HepG2 (cell line): ENCODE data around the gene SELENOW. TPM values are rescaled to one million over a fixed set of nuclear protein-coding genes. Genes with fewer than 3 reads are reported as not detected.

ENCODE experiments used
- ATAC-seq: fragments of 200-7000 bp; cut with Tn5 transposase; 3 replicates; pipeline ENCODE4 v1.9.1; 2020; ENCODE audit warnings: mild to moderate bottlenecking, moderate library complexity
- BruUV-seq: library from RNA; stranded (reverse); fragments of 400-500 nt; replicated peaks from 2 replicates; lab custom pipeline; 2021; lab: Mats Ljungman, UMichigan
- CTCF ChIA-PET: fragments of 300-600 bp; formaldehyde crosslinking; extraction: SDS; loops from one replicate; lab custom pipeline; 2021; ENCODE audit warnings: low total read pairs, inconsistent platforms, low intra/inter-chr PET ratio; lab: Yijun Ruan, JAX
- POLR2A ChIA-PET: fragments of 350-600 bp; sonication (Branson Sonifier 250); formaldehyde crosslinking; loops from one replicate; lab custom pipeline; 2020; ENCODE audit warnings: antibody characterized with exemption, inconsistent platforms; lab: Yijun Ruan, JAX
- DNase-seq: peaks from one replicate; pipeline ENCODE4 v3.0.0-alpha.2; 2015; ENCODE audit warnings: low spot score
- FAIRE-seq: peaks from 3 replicates; lab custom pipeline; 2011; peaks lifted over from hg19 to GRCh38; lab: Jason Lieb, UNC
- H2AFZ ChIP-seq: one replicate; pipeline ENCODE4 v1.6.1; 2011; ENCODE audit warnings: low read length, inconsistent platforms
- H3K27ac ChIP-seq: fragments of 300-600 bp; 3 replicates; pipeline ENCODE4 v1.8.0; 2011; ENCODE audit warnings: mixed run types, mild to moderate bottlenecking, mixed read lengths, low read length, inconsistent platforms; ENCODE audit not compliant: insufficient read depth; ENCODE audit errors: extremely low read length
- H3K27me3 ChIP-seq, 2 experiments: fragments of 200-600 bp in 1 of 2; 2 replicates in 1 of 2; 3 replicates in 1 of 2; pipeline versions ENCODE4 v1.6.0 to v1.8.0; 2011; ENCODE audit warnings: low read length in 2 of 2, mild to moderate bottlenecking in 2 of 2, moderate library complexity in 2 of 2, inconsistent platforms in 1 of 2; ENCODE audit not compliant: insufficient read depth in 2 of 2, control insufficient read depth in 1 of 2
- H3K36me3 ChIP-seq, 2 experiments: fragments of 200-600 bp in 1 of 2; replicated peaks in 1 of 2; 2 replicates in 1 of 2; 3 replicates in 1 of 2; pipeline versions ENCODE4 v1.5.1 to v1.8.0; 2011; ENCODE audit warnings: low read length in 2 of 2, inconsistent platforms in 1 of 2; ENCODE audit not compliant: insufficient read depth in 2 of 2, control insufficient read depth in 1 of 2
- H3K4me1 ChIP-seq: 2 replicates; pipeline ENCODE4 v1.5.1; 2012; ENCODE audit warnings: low read length, inconsistent platforms; ENCODE audit not compliant: insufficient read depth
- H3K4me2 ChIP-seq: 2 replicates; pipeline ENCODE4 v1.6.0; 2011; ENCODE audit warnings: low read depth, low read length, inconsistent platforms
- H3K4me3 ChIP-seq, 3 experiments: fragments of 200-600 bp in 1 of 3; sonication (generic), shearing (Covaris generic) in 1 of 3; replicated peaks in 1 of 3; 2 replicates each; pipeline ENCODE4 v1.5.1; 2011 to 2016; ENCODE audit warnings: low read length in 3 of 3, inconsistent platforms in 2 of 3, low read depth in 2 of 3, mild to moderate bottlenecking in 2 of 3, control low read depth in 1 of 3, mixed read lengths in 1 of 3; ENCODE audit not compliant: insufficient read depth in 1 of 3
- H3K79me2 ChIP-seq: one replicate; pipeline ENCODE4 v1.6.1; 2011; ENCODE audit warnings: low read length, inconsistent platforms; ENCODE audit not compliant: insufficient read depth
- H3K9ac ChIP-seq: 2 replicates; pipeline ENCODE4 v1.6.0; 2011; ENCODE audit warnings: mild to moderate bottlenecking, low read depth, low read length, inconsistent platforms; ENCODE audit not compliant: insufficient read depth
- H3K9me3 ChIP-seq: 2 replicates; pipeline ENCODE4 v1.5.1; 2012; ENCODE audit warnings: mild to moderate bottlenecking, low read length
- H4K20me1 ChIP-seq: 2 replicates; pipeline ENCODE4 v1.6.0; 2011; ENCODE audit warnings: inconsistent platforms, mild to moderate bottlenecking, low read length, moderate library complexity; ENCODE audit not compliant: insufficient read depth
- AKAP8 ChIP-seq: sonication (generic); formaldehyde crosslinking; IDR thresholded peaks from 2 replicates; pipeline ENCODE4 v1.5.1; 2020; ENCODE audit warnings: mild to moderate bottlenecking, missing genetic modification reagents
- CBX5 ChIP-seq: sonication (generic); formaldehyde crosslinking; IDR thresholded peaks from 2 replicates; pipeline ENCODE4 v1.4.0; 2020; ENCODE audit warnings: missing genetic modification reagents, borderline replicate concordance
- FOSL1 ChIP-seq: sonication (generic); formaldehyde crosslinking; IDR thresholded peaks from 2 replicates; pipeline ENCODE4 v1.9.0; 2021; ENCODE audit warnings: missing genetic modification reagents, borderline replicate concordance
- FOXJ3 ChIP-seq: sonication (generic); formaldehyde crosslinking; IDR thresholded peaks from 2 replicates; pipeline ENCODE4 v1.4.0; 2020; ENCODE audit warnings: missing genetic modification reagents, mild to moderate bottlenecking, borderline replicate concordance
- GRHL1 ChIP-seq: sonication (generic); formaldehyde crosslinking; conservative IDR thresholded peaks from 2 replicates; pipeline ENCODE4 v1.8.0; 2022; ENCODE audit warnings: missing genetic modification reagents
- HES4 ChIP-seq: sonication (generic); formaldehyde crosslinking; IDR thresholded peaks from 2 replicates; pipeline ENCODE4 v1.9.0; 2021; ENCODE audit warnings: mild to moderate bottlenecking, missing genetic modification reagents, borderline replicate concordance
- KLF13 ChIP-seq: sonication (generic); formaldehyde crosslinking; IDR thresholded peaks from 2 replicates; pipeline ENCODE4 v1.4.0; 2020; ENCODE audit warnings: mild to moderate bottlenecking, missing genetic modification reagents
- MTA3 ChIP-seq: sonication (generic); formaldehyde crosslinking; IDR thresholded peaks from 2 replicates; pipeline ENCODE4 v1.4.0; 2020; ENCODE audit warnings: missing genetic modification reagents
- PHF5A ChIP-seq: IDR thresholded peaks from one replicate; pipeline ENCODE4 v1.6.1; 2018; ENCODE audit warnings: low read depth, missing genetic modification reagents; ENCODE audit not compliant: unreplicated experiment
- PRMT3 ChIP-seq: sonication (generic); formaldehyde crosslinking; IDR thresholded peaks from 2 replicates; pipeline ENCODE4 v1.8.1; 2022; ENCODE audit warnings: low read depth, mild to moderate bottlenecking, moderate library complexity, missing genetic modification reagents, borderline replicate concordance
- RBAK ChIP-seq: sonication (generic); formaldehyde crosslinking; IDR thresholded peaks from 2 replicates; pipeline ENCODE4 v1.5.1; 2020; ENCODE audit warnings: mild to moderate bottlenecking, missing genetic modification reagents
- TGIF2 ChIP-seq: IDR thresholded peaks from 2 replicates; pipeline ENCODE4 v1.6.1; 2016; ENCODE audit warnings: control low read depth, missing compliant biosample characterization
- ZC3H4 ChIP-seq: sonication (generic); formaldehyde crosslinking; IDR thresholded peaks from 2 replicates; pipeline ENCODE4 v1.4.0; 2020; ENCODE audit warnings: missing genetic modification reagents, borderline replicate concordance
- ZNF24 ChIP-seq: fragments of 450-650 bp; IDR thresholded peaks from 2 replicates; pipeline ENCODE4 v1.6.1; 2017; ENCODE audit warnings: antibody characterized with exemption, mild to moderate bottlenecking
- ZNF318 ChIP-seq: sonication (generic); formaldehyde crosslinking; IDR thresholded peaks from 2 replicates; pipeline ENCODE4 v1.4.0; 2020; ENCODE audit warnings: mild to moderate bottlenecking, missing genetic modification reagents
- ZNF432 ChIP-seq: sonication (generic); formaldehyde crosslinking; IDR thresholded peaks from 2 replicates; pipeline ENCODE4 v1.5.0; 2020; ENCODE audit warnings: missing genetic modification reagents, mild to moderate bottlenecking, borderline replicate concordance
- WGBS: methylation state at CpG from one replicate; pipeline ENCODE4 v1.1.6; 2017; ENCODE audit warnings: low lambda C conversion rate; 5-methylcytosine and 5-hydroxymethylcytosine counted together
- in situ Hi-C: cut with HindIII; loops from 2 replicates; pipeline ENCODE4 v1.10.0; 2017; ENCODE audit warnings: low pct_unique_long_range_greater_than_20kb; ENCODE audit not compliant: extremely low pct_ligation_motif_present
- intact Hi-C: fragments of 100-400 bp; cut with micrococcal nuclease; formaldehyde crosslinking; loops from one replicate; pipeline ENCODE4 v1.10.0; 2022; ENCODE audit not compliant: unreplicated experiment
- polyA plus RNA-seq, 8 experiments: library from polyadenylated mRNA; depleted of rRNA in 3 of 8; stranded (reverse) in 7 of 8; unstranded in 1 of 8; fragments of >200 nt; fragmentation: Illumina TruSeq in 4 of 8; extraction: Trizol in 4 of 8; gene quantifications; 2 replicates each; pipeline versions ENCODE4 v1.2.1 to v1.2.3, GENCODE V29; 2011 to 2016; ENCODE audit warnings: low read depth in 4 of 8, missing spikeins in 1 of 8, mixed read lengths in 1 of 8; ENCODE audit not compliant: insufficient read depth in 1 of 8
- total RNA-seq, 5 experiments: library from RNA; depleted of rRNA; stranded (reverse); fragments of >200 nt; fragmentation: Illumina TruSeq; extraction: Trizol; gene quantifications; 2 replicates each; pipeline ENCODE4 v1.2.3, GENCODE V29; 2016; ENCODE audit warnings: low read depth in 1 of 5

Gene SELENOW
- total and polyA plus RNA-seq, 2 of the 13 experiments (the other 11 are each of a cell fraction or from before 2014, with no cell fraction given): 50.3 to 64.7 TPM

- no peaks in the 10 kb centered on the region; a peak in 1 of 5 replicates for H3K27me3 ChIP-seq
- H3K9ac ChIP-seq: no peak overlapping the region
- H3K4me3 ChIP-seq: no peak overlapping the region
- H3K4me1 ChIP-seq: no peaks in the 10 kb centered on the region
- intact Hi-C loops (no loop called here), in situ Hi-C loops (no loop called here)
- no peak overlapping the region for H2AFZ ChIP-seq
- WGBS: 47% methylated on average over 6 of the region's 6 CpGs
- no peaks in the 10 kb centered on the region for H3K36me3 ChIP-seq
- DNase-seq: no peak
- ChIA-PET POLR2A (no interaction called here), CTCF (no interaction called here)
- H4K20me1 ChIP-seq: no peaks in the 10 kb centered on the region
- no peak overlapping the region for H3K4me2 ChIP-seq
- no peaks in the 10 kb centered on the region for H3K79me2 ChIP-seq
- H3K9me3 ChIP-seq: no peaks in the 10 kb centered on the region
- no peak for FAIRE-seq
- H3K27ac ChIP-seq: no peak overlapping the region
- ATAC-seq: no peak
- no TSS peak for BruUV-seq
- TF ChIP-seq ZC3H4 (CRISPR knock-in tag) (no peak), CBX5 (CRISPR knock-in tag) (no peak), PHF5A (CRISPR knock-in tag) (no peak), ZNF432 (no peak), GRHL1 (no peak), MTA3 (CRISPR knock-in tag) (no peak), HES4 (CRISPR knock-in tag) (no peak), ZNF318 (CRISPR knock-in tag) (no peak), TGIF2 (CRISPR knock-in tag) (no peak), PRMT3 (CRISPR knock-in tag) (no peak), RBAK (CRISPR knock-in tag) (no peak), ZNF24 (no peak), AKAP8 (CRISPR knock-in tag) (no peak), FOSL1 (CRISPR knock-in tag) (no peak), FOXJ3 (CRISPR knock-in tag) (no peak), KLF13 (CRISPR knock-in tag) (no peak)
Observed at GRCh38 chr19:47806435-47806834, 27.9 kb downstream of the SELENOW start.
